ENCODE measurements around the gene KDM7A. TPM values are rescaled to one million over a fixed set of nuclear protein-coding genes. Genes with fewer than 3 reads are reported as not detected.

Gene KDM7A
- total and polyA plus RNA-seq, 2 of the 8 experiments (the other 6 are each of a cell fraction or from before 2014, with no cell fraction given), result 2.2 to 12.5 TPM

GRCh38 chr7:140049339-140050024 is 127.3 kb downstream of the KDM7A start:
- Histone ChIP-seq H3K9me3 (ENCODE audit: insufficient read depth in 2 of 2, low read depth in 1 of 2, low read length in 1 of 2) (no peaks in the 10 kb centered on the region), H3K4me2 (ENCODE audit: insufficient read depth in 1 of 2, low read depth in 2 of 2, low read length in 2 of 2) (no peak overlapping the region), H3K79me2 (ENCODE audit: control insufficient read depth in 1 of 2, insufficient read depth in 2 of 2, low read length in 2 of 2) (no peaks in the 10 kb centered on the region), H4K5ac (ENCODE audit: insufficient read length, low read depth, low read length) (no peak overlapping the region), H2BK20ac (ENCODE audit: low read length) (no peak overlapping the region), H2BK120ac (replicated peaks; ENCODE audit: low read depth, low read length) (no peak overlapping the region), H2AFZ (ENCODE audit: low read length) (no peak overlapping the region), H3K79me1 (ENCODE audit: low read depth, low read length) (no peaks in the 10 kb centered on the region), H3K27me3 (replicated peaks in 1 of 4; ENCODE audit: control insufficient read depth in 3 of 4, extremely low read depth in 1 of 4, insufficient read depth in 3 of 4, low read length in 3 of 4) (no peaks in the 10 kb centered on the region), H3K4ac (replicated peaks; ENCODE audit: insufficient read length, low read depth, low read length) (no peak overlapping the region), H3K56ac (replicated peaks; ENCODE audit: insufficient read length, low read depth, low read length) (no peak overlapping the region), H3K23ac (ENCODE audit: insufficient read length) (no peak overlapping the region), H4K8ac (ENCODE audit: extremely low read depth, insufficient read depth, low read length) (no peak overlapping the region), H2BK12ac (ENCODE audit: low read depth, low read length) (no peak overlapping the region), H3K4me1 (replicated peaks in 1 of 4; ENCODE audit: control insufficient read depth in 3 of 4, insufficient read depth in 4 of 4, low read length in 3 of 4) (no peaks in the 10 kb centered on the region), H4K91ac (replicated peaks; ENCODE audit: insufficient read length, low read length) (no peak overlapping the region), H3K4me3 (ENCODE audit: extremely low read depth in 1 of 4, insufficient read depth in 2 of 4, low read depth in 3 of 4, low read length in 4 of 4) (no peak overlapping the region), H2BK5ac (ENCODE audit: low read depth, low read length) (no peak overlapping the region), H4K20me1 (replicated peaks in 1 of 2; ENCODE audit: control insufficient read depth in 1 of 2, insufficient read depth in 2 of 2, low read length in 2 of 2) (peaks cover 0 to 1% of the 10 kb centered on the region in 2 experiments), H3K27ac (ENCODE audit: low read depth, low read length) (no peak overlapping the region), H3K14ac (ENCODE audit: insufficient read length) (no peak overlapping the region), H2BK15ac (ENCODE audit: low read length) (no peak overlapping the region), H3K18ac (ENCODE audit: extremely low read depth, low read length) (no peak overlapping the region), H3K36me3 (ENCODE audit: control insufficient read depth in 2 of 4, insufficient read depth in 4 of 4, low read length in 3 of 4) (no peaks in the 10 kb centered on the region), H3K23me2 (ENCODE audit: low read depth, low read length) (0 out of 2 replicates have a peak, but pooled peaks cover 1% of the 10 kb centered on the region), H3K9ac (replicated peaks in 1 of 4; ENCODE audit: extremely low read depth in 1 of 4, low read depth in 3 of 4, low read length in 3 of 4) (no peak overlapping the region), H2AK5ac (ENCODE audit: low read depth, low read length) (no peak overlapping the region)
- WGBS, 2 experiments (ENCODE audit: extremely low coverage in 1 of 2, insufficient coverage in 1 of 2, insufficient read length in 1 of 2, insufficient replicate concordance in 2 of 2, low coverage in 1 of 2, low lambda C conversion rate in 2 of 2, missing lambda C conversion rate in 1 of 2), result 80% methylated on average over 5 of the region's 5 CpGs; no CpG with 5 or more reads in 1 of the 2 experiments
- no peak for FAIRE-seq
- POLR2A ChIA-PET (ENCODE audit: partially characterized antibody), result no interaction called here
- peak in 1 of 2 experiments; percentile 33 for DNase-seq (ENCODE audit: low read depth in 1 of 2, low spot score in 2 of 2)
- CTCF ChIA-PET (ENCODE audit: partially characterized antibody), result no interaction called here
- TF ChIP-seq TAF7 (optimal IDR thresholded peaks at IDR 0.05; ENCODE audit: borderline replicate concordance, low read depth, low read length), result no peak
- no peak for TF ChIP-seq SIRT6 (IDR thresholded peaks at IDR 0.05; ENCODE audit: low read length)
- TF ChIP-seq CEBPB (IDR thresholded peaks at IDR 0.05; ENCODE audit: low read depth, low read length), result no peak
